Sciatic nerve (tissue), 2 donors: ENCODE measurements around the gene WDFY3. TPM values are rescaled to one million over a fixed set of nuclear protein-coding genes. Genes with fewer than 3 reads are reported as not detected.
"Not testable (repeated sequence)": the region's sequence is repeated elsewhere in the genome, so short reads cannot be mapped to it uniquely, and the experiment has no call there.

Experiments
- ATAC-seq: fragments of 200-7000 bp; cut with Tn5 transposase; one replicate; pipeline ENCODE4 v1.9.1; 2020; ENCODE audit warnings: mild to moderate bottlenecking, moderate library complexity
- DNase-seq: peaks from one replicate; pipeline ENCODE4 v3.0.0-alpha.2; 2020; ENCODE audit warnings: low spot score
- intact Hi-C: fragments of 100-400 bp; cut with DNase I; formaldehyde crosslinking; loops from one replicate; pipeline ENCODE4 v1.14.2; 2022
- total RNA-seq: library from RNA; stranded (reverse); fragmentation: NEBNext Ultra II Directional; extraction: Animal tissue kit (Norgen Biotek cat#: 25700); gene quantifications from one replicate; pipeline ENCODE4 v1.2.1, GENCODE V29; 2021
- donor health status: DM: no; HTN: no; CAD: no.
- donor health status: DM: no; HTN: no; CAD: no.

Gene WDFY3
- total RNA-seq, 1 donor from 2014 or later: 139 TPM

DNA sequence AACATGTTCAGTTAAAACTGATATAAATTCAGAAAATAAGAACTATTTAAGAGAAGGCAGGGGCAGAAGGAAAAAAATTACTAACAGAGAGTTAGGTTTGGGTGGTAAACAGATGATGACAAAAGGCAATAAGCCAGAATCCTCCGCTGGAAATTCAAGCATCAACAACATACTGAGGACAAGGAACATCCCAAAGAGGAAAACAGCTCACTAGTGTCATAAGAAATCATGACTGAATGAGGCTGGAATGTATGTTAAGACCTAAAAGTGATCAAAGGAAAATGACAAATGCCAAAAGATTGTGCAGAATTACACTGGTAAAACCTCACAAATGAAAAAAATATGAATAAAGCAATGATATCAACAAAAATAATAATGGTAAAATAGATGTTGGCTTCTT lies 88.4 kb downstream of the WDFY3 start:
- DNase-seq (no peak), ATAC-seq (no peak)
- intact Hi-C loops: no loop called here

DNA sequence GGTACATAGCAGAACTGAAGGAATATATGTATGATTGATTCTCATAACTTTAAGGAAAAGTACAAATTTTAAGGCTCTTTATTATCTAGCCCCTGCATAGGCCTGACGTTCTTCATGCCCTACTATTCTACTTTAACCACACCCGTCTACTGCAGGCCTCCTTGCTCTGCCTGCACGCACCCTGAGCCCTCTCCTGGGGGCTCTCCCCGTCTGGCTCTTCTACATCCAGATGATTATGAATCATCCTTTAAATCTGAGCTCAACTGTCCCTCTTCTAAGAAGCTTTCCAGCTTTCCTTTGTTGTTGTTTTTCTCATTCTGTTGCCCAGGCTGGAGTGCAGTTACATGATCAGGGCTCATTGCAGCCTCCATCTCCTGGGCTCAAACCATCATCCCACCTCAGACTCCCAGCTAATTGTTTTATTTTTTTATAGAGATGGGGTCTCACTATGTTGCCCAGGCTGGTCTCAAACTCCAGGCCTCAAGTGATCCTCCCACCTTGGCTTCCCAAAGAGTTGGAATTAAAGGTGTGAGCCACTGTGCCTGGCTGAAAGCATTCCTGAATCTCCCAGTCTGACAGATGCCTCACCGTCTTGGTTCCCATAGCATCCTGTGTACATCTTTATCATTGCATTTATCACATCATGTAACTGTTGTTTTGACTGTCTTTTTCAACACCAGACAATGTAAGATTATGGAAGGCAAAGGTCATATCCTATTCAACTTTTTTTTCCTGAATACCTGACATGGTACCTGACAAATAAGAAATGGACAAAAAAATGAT lies 89.2 kb downstream of the WDFY3 start:
- DNase-seq (no peak), ATAC-seq (no peak)
- intact Hi-C loops: no loop called here

DNA sequence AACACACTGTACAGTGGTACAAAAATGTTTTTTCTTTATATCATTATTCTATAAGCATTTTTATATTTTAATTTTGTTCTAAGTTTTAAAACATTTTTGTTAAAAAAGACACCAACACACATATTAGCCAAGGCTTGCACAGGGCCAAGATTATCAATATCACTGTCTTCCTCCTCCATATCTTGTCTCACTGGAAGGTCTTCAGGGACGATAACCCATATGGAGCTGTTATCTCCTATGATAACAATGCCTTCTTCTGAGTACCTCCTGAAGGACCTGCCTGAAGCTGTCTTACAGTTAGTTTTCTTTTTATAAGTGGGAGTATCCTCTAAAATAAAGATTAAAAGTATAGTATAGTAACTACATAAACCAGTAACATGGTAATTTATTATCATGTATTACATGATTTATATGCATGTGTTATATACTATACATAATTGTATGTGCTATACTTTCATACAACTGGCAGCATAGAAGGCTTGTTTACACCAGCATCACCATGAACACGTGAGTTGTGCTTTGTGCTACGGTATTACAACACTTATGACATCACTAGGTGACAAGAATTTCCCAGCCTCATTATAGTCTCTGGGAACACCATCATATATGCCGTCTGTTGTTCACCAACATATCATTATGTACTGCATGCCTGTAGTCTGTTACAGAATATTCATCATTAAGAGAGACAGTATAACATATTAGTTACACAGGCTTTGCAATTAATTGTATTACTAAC lies 90.7 kb downstream of the WDFY3 start:
- DNase-seq (no peak), ATAC-seq (no peak)
- intact Hi-C loops: no loop called here

DNA sequence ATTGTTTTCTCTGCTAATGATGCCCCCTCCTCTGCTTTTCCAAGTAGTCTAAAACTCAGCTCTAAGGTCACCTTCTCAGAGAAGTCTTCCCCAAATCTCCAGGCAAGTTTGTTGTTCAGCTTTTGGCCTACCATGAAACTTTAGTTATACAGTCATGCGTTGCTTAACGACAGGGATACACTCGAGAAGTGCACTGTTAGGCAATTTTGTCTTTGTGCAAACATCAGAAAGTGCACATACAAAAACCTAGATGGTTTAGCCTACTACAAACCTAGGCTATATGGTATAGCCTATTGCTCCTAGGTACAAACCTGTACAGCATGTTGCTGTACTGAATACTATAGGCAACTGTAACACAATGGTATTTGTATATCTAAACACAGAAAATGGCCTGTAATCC lies 91.9 kb downstream of the WDFY3 start:
- ATAC-seq (no peak), DNase-seq (no peak)
- intact Hi-C loops: no loop called here

DNA sequence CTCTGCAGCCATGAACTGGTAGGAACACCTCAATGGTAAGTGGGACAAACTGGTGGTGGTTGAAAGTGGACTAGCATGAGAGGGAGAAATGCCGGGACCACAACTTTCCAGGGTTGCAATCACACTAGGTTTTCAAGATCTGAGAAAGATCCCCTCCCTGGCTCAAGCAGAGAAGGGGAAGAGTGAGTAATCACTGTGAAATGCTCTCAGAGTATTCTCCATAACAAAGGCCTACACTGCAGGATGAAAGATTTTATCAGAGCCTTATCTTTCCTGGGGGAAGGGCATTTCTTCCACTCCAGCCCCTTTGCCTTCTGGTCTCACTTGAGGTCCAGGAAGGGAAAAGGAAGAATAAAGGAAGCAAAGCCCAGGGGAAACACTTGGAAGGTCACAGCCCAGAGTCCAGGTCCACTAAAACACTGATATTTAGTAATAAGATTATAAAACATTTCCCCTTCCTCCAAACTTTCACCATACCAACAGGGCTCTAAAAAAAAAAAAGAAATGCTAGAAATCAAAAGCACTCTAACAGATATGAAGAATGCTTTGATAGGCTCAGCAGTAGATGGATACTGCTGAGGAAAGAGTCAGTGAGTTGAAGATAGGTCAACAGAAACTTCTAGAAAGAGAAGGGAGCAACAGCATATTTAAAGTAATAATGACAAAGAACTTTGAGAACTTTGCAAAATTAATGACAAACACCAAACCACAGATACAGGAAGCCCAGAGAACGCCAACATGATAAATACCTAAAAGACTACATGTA lies 95.9 kb downstream of the WDFY3 start:
- intact Hi-C loops: no loop called here
- no peak for DNase-seq
- ATAC-seq: no peak

DNA sequence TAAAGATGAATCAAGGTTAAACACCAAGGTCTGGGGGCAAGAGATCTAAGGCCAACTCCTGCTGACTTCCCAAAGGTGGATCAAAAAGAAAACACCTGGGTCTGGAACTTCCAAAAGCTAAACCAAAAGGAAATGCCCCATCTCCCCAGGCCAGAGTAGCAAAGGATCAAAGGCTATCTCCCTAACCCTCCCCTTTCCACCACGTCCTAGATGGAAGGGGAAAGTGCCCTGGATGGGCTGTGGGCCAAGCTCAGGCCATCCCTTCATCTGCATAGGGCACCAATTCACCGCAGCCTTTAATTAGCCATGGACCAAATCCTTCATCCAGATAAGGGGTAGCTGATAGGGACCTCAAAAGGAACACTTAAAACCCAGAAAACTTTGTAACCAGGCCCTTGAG lies 100.2 kb downstream of the WDFY3 start:
- intact Hi-C loops: no loop called here
- DNase-seq (no peak), ATAC-seq (no peak)

DNA sequence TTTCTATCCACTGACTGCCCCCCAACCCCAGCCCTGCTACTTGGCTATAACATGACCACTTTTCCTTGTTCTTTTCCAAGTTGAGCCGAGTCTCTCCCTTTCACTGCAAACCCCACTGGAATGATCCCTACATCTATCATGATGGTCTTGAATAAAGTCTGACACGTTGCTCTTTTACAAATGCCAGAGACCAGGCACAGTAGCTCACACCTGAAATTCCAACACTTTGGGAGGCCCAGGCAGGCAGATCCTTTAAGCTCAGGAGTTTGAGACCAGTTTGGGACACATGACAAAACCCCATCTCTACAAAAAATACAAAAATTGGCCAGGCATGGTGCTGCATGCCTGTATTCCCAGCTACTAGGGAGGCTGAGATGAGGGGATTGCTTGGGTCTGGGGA lies 100.9 kb downstream of the WDFY3 start:
- DNase-seq: no peak
- intact Hi-C loops: no loop called here
- no peak for ATAC-seq

DNA sequence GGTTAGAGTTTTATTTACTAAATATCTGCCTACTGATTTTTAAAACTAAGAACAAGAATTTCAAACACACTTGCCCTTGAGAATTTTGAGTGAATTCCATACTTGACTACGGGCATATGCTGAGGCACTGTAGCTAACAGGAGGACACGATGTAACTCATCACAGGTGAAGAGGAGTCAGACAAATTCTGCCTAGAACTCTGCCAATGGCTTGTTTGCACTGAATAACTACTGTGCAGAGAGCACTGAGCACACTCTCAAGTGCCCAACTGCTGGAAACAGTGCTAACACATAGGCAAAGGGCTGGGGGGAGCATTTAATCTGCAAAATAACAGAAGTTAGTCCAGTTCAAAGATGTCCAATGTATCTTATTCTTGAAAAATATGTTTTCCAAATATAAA lies 104.4 kb downstream of the WDFY3 start:
- intact Hi-C loops: no loop called here
- no peak for ATAC-seq
- no peak for DNase-seq

DNA sequence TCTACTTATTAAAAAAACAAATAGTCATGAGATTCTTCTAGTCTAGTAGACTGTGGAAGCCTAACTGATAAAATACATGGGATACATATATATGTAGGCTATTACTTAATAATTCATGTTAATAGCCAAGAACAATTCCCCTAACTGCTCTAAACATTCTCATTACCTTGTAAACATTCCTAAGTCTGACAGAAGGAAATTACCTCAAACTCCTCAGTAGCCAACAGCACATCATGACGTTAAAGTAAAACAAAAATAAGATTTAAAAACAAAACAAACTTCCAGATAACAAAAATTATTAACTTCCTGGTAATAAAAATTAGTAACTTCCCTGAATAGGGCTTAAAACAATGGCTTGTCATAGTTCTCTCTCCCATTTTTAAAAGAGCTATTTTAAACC lies 109.2 kb downstream of the WDFY3 start:
- intact Hi-C loops: no loop called here
- DNase-seq (no peak), ATAC-seq (no peak)

DNA sequence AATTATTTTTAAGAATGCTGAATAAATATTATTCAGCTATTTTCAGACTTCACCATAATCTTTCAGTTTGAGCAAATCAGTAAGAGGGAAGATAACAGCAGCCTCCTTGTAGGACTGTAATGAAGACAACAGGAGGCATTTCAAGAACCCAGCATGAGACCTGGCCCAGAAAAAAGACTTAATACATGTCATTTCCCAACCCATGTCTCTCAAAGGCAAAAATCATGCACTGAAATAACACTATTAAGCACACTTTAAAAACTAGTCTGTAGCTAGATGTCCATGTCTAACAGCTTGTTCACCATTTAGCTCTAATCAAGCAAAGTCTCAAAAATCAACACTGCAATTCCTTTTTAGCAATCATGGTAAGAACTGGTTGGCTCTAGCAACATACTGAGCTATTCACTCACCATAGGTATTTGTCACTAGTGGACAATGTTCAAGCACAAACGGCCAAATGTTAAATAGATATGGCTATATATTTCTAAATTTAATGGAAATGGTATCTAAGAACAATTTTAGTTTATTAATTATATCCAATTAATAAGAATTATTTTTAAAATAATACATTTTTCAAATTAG lies 109.9 kb downstream of the WDFY3 start:
- intact Hi-C loops: no loop called here
- DNase-seq: no peak

DNA sequence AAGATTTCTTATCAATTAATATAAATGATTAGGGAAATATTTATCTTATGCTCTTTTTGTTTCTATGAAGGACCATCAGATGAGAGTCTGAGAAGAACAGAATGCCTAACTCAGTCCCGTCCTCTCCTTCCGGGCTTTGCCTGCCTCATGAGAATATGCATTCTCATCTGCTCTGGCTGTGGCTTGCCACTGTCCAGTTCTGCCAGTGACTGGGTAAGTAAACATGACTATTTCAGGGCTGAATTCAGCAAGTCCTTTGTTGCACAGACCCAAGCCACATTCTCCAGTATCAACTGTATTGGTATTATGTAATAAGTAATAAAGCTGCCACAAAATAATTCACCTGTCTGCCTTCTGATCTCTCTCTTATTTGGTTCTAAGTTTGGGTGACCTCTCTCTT lies 110.7 kb downstream of the WDFY3 start:
- intact Hi-C loops: no loop called here
- ATAC-seq: peak; percentile 69
- DNase-seq: no peak

More for the DNA sequence above, 109.9 kb downstream of the WDFY3 start:
- ATAC-seq: no peak

DNA sequence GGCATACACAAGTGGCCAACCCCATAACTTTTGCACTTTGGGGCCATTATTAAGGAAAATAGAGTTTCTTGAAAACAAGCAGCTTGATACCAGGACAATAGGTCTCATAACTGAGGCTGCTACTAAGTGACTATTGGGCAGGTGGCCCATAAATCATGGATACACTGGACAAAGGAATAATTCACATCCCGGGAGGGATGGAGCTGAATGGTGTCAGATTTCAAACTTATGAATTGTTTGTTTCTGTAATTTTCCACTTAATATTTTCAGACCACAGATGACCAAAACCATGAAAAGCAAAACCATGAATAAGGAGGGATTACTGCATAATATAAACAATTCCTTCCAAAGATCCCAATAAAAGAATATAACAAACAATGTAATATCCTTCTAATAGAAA lies 114.4 kb downstream of the WDFY3 start:
- no peak for ATAC-seq
- no peak for DNase-seq
- intact Hi-C loops: no loop called here

DNA sequence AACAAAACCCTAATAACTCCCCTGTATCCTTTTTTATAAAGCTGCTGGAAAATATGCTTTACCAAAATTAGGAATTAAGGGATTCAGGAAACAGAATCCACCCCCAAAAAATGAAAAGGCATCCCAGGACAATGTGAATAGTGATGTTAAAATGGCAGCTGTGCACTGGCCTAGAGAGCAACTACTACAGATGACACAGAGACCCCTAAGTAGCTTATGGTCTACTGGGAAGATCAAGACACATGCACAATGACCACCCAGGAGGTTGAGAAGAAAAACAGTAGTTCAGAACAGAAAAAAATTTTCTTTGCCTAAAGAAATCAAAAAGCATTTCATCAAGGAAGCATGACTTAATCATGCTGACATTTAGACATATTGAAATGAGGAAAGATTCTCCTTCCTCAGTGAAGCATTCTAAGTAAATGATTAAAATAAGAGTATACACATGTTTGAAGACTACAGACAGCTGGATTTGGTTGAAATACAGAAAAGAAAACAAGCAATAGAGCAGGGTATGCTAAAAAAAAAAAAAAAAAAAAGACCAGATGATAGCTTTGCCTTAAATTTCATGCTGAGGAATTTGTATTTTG lies 117.3 kb downstream of the WDFY3 start:
- no peak for DNase-seq
- ATAC-seq: no peak
- intact Hi-C loops: no loop called here

DNA sequence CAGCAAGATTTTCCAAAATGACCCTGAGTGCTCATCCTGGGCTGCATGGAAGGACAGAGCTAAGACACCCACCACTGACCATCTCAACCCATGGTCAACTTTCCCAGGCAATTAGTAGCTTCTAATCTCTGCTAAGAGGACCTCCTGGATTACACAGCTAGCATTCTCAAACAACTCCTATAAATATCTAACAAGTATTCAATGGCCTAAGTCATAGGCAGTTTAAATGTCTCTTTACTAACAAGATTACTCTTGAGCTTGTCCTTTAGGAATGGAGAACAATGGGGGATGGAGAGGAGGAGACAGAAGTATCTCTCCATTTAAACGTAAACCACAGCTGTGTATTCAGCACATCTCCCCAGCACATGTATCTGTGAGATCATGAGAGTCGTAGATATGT lies 118.1 kb downstream of the WDFY3 start:
- ATAC-seq (no peak), DNase-seq (no peak)
- intact Hi-C loops: no loop called here

DNA sequence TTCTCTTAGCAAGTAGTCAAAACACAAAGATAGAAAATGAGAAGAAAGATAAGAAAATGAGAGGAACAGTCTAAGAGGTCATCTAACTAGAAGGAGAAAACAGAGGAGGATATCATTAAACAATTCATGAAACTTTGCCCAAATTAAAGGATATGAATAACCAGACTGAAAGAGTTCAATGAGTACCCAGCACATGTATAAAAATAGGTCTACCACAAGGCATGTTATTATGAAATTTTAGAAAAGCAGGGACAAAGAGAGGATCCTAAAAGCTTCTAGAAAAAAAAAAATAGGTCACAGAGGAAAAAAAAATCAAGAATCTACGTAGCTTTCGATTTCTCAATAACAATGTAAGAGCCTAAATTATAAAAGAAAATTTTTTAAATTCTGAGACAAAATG lies 118.5 kb downstream of the WDFY3 start:
- ATAC-seq (no peak), DNase-seq (no peak)
- intact Hi-C loops: no loop called here

DNA sequence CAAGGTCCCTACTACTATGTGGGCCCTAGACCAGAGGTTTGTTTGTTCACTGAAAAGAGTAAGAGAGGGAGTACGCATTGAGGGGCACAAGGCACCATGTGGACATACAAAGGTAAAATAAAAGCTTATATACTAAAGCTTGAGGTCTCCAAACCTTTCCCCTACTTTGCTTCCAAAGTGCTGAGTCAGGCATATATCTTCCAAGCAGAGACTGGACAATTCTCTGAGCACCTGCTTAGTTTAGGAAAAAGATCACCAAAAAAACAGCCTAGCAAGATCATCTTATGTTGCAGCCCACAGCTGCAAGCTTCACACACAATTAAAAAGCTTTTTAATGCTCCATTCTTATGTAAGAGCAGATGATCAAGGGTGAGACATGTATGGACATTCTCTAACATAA lies 119.5 kb downstream of the WDFY3 start:
- intact Hi-C loops: no loop called here
- ATAC-seq: no peak

DNA sequence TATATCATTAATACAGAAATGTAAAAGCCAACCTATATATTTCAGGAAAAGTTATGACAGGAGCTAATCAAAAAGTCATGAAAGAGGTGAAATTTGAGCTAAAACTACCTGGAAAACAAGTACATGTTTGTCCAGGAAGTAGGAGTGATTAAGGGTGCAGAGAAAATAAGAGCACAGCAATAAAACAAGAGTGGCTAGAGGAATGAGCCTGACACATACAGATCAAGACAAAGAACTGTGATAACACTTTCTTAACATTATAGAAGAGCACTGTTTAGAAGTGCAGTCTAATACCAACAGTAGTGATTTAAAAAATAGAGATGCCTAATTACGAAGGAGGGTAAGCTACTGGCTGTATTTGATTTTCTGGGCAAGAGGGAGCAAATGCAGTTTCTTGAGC lies 125.1 kb downstream of the WDFY3 start:
- intact Hi-C loops: no loop called here
- no peak for ATAC-seq
- DNase-seq: no peak

More for the DNA sequence above, 119.5 kb downstream of the WDFY3 start:
- DNase-seq: no peak

DNA sequence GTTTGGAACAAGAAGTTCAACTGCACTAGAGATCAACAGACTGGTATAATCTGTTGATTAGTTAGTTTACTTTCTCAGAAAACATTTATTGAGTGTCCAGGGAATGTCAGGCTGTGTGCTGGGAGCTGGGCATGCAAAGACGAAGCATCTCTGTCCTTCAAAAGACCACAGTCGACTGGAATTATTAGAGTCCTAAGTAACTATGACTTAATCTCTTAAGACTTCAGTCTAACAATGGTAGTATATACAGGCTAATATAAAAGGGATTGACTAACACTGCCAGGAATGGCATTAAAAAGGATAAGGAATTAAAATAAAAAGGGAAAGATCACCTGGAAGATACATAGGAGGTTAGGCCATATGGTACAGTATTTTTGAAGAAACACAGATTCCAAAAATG lies 128.7 kb downstream of the WDFY3 start:
- DNase-seq: no peak
- intact Hi-C loops: no loop called here

DNA sequence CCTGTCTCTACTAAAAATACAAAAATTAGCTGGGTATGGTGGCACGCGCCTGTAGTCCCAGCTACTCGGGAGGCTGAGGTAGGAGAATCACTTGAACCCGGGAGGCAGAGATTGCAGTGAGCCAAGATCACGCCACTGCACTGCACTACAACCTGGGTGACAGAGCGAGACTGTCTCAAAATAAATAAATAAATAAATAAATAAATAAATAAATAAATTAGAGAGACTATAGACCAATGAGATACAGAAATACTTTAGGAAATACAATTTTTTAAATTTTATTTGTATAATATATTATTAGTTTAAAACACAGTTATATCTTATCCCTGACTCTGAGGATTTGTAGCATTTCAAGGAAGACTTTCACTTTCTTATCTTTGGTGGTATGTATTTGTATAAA lies 136.9 kb downstream of the WDFY3 start:
- intact Hi-C loops, ATAC-seq, DNase-seq: not testable (repeated sequence)

More for the DNA sequence above, 128.7 kb downstream of the WDFY3 start:
- no peak for ATAC-seq
